ENCODE measurements around the gene BICDL1.

GRCh38 chr12:120007272-120007671, 18.2 kb downstream of the BICDL1 start:
- no peak for TF ChIP-seq CTCF (conservative IDR thresholded peaks at IDR 0.05)
- no peak for TF ChIP-seq EZH2 (IDR thresholded peaks at IDR 0.05; ENCODE audit: low read depth)

Measured in PC-9 (cell line).